CD4-positive, alpha-beta memory T cell (primary cell): Measurements from ENCODE around the gene ZNF57. TPM values are rescaled to one million over a fixed set of nuclear protein-coding genes. Genes with fewer than 3 reads are reported as not detected.
A peak's percentile ranks its signal among the peaks of the same experiment; 100 is the strongest.
"Not testable (repeated sequence)": the region's sequence is repeated elsewhere in the genome, so short reads cannot be mapped to it uniquely, and the experiment has no call there.

Experiments used
- CTCF ChIA-PET: fragments of 350-600 bp; sonication (Branson Sonifier 250); formaldehyde crosslinking; loops from one replicate; lab custom pipeline; 2021; ENCODE audit warnings: inconsistent platforms; ENCODE audit not compliant: partially characterized antibody; lab: Charles Lee
- POLR2A ChIA-PET: fragments of 350-600 bp; sonication (Branson Sonifier 250); formaldehyde crosslinking; loops from one replicate; lab custom pipeline; 2021; ENCODE audit not compliant: partially characterized antibody; lab: Charles Lee
- DNase-seq, 5 donors: peaks; one replicate each; pipeline versions ENCODE4 v3.0.0 to v3.0.0-alpha.2; 2020 to 2022; ENCODE audit warnings: mixed read lengths in 1 of 5
- H3K27ac ChIP-seq: one replicate; pipeline ENCODE4 v1.7.0; 2013; ENCODE audit warnings: low read depth, low read length
- H3K27me3 ChIP-seq: 2 replicates; pipeline ENCODE4 v1.7.0; 2013; ENCODE audit warnings: mild to moderate bottlenecking, low read length, moderate library complexity; ENCODE audit not compliant: insufficient read depth
- H3K36me3 ChIP-seq: 2 replicates; pipeline ENCODE4 v1.7.0; 2013; ENCODE audit warnings: mild to moderate bottlenecking, low read length, moderate library complexity; ENCODE audit not compliant: insufficient read depth
- H3K4me1 ChIP-seq: 2 replicates; pipeline ENCODE4 v1.7.0; 2013; ENCODE audit warnings: mild to moderate bottlenecking, low read length, moderate library complexity; ENCODE audit not compliant: insufficient read depth
- H3K4me3 ChIP-seq, 2 donors: one replicate each; pipeline ENCODE4 v1.7.0; 2013; ENCODE audit warnings: low read length in 2 of 2, mild to moderate bottlenecking in 1 of 2
- H3K9me3 ChIP-seq, 2 donors: one replicate each; pipeline ENCODE4 v1.7.0; 2013; ENCODE audit warnings: low read length in 2 of 2, control low read depth in 1 of 2; ENCODE audit not compliant: control insufficient read depth in 1 of 2
- H3K27ac Mint-ChIP-seq, 7 donors: one replicate each; pipeline ENCODE4 v1.8.0; 2020 to 2021; ENCODE audit warnings: mixed read lengths in 7 of 7, mild to moderate bottlenecking in 6 of 7, inconsistent platforms in 3 of 7, moderate library complexity in 3 of 7
- H3K27me3 Mint-ChIP-seq, 2 donors: one replicate each; pipeline ENCODE4 v1.8.0; 2020 to 2021; ENCODE audit warnings: mixed read lengths in 2 of 2
- H3K36me3 Mint-ChIP-seq, 2 donors: one replicate each; pipeline ENCODE4 v1.8.0; 2020 to 2021; ENCODE audit warnings: mixed read lengths in 2 of 2, inconsistent platforms in 1 of 2, mild to moderate bottlenecking in 1 of 2
- H3K4me1 Mint-ChIP-seq, 4 donors: one replicate each; pipeline ENCODE4 v1.8.0; 2020 to 2021; ENCODE audit warnings: mixed read lengths in 4 of 4, mild to moderate bottlenecking in 1 of 4
- H3K4me3 Mint-ChIP-seq, 8 donors: one replicate each; pipeline ENCODE4 v1.8.0; 2020 to 2021; ENCODE audit warnings: mixed read lengths in 8 of 8, mild to moderate bottlenecking in 7 of 8, moderate library complexity in 6 of 8, inconsistent platforms in 3 of 8
- H3K9me3 Mint-ChIP-seq, 8 donors: one replicate each; pipeline ENCODE4 v1.8.0; 2020 to 2021; ENCODE audit warnings: mixed read lengths in 8 of 8, mild to moderate bottlenecking in 5 of 8, inconsistent platforms in 3 of 8, moderate library complexity in 1 of 8
- intact Hi-C: fragments of 100-400 bp; cut with micrococcal nuclease; formaldehyde crosslinking; loops from one replicate; pipeline ENCODE4 v1.15.1; 2023
- polyA plus RNA-seq, 2 donors: library from polyadenylated mRNA; unstranded; fragments of 300-500 nt; fragmentation: Illumina TruSeq; gene quantifications; one replicate each; pipeline ENCODE4 v1.2.3, GENCODE V29; 2021
- total RNA-seq, 2 experiments: library from RNA; stranded (reverse); gene quantifications; one replicate each; pipeline ENCODE4 v1.2.3, GENCODE V29; 2021

ZNF57 gene
- total and polyA plus RNA-seq, 4 experiments from 2014 or later: 2.1 to 4.7 (median 4.2) TPM

DNA sequence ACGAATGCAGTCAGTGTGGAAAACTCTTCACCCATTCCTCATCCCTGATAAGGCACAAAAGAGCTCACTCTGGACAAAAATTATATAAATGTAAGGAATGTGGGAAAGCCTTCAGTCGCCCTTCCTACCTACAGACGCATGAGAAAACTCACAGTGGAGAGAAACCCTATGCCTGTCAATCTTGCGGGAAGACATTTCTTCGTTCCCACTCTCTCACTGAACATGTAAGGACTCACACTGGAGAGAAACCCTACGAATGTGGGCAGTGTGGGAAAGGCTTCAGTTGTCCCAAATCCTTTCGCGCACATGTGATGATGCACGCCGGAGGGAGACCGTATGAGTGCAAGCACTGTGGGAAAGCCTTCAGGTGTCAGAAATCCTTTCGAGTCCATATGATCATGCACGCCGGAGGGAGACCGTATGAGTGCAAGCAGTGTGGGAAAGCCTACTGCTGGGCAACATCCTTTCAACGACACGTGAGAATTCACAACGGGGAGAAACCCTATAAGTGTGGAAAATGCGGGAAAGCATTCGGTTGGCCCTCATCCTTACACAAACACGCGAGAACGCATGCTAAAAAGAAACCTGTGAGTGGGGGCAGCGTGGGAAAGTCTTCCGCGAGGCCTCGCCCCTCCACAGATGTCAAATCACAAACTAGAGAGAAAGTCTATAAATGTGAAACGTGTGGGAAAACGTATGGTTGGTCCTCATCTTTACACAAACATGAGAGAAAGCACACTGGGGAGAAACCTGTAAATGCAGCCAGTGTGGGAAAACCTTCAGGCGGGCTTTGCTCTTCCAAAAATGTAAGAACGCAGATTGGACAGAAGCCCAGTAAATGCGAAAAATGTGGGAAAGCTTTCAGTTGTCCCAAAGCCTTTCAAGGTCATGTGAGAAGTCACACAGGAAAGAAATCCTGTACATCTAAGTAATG lies 23.1 kb upstream of the ZNF57 start:
- intact Hi-C loops: no loop called here
- Histone ChIP-seq H3K9me3 (peaks cover 5 to 8% of the 10 kb centered on the region in 2 donors), H3K36me3 (no peaks in the 10 kb centered on the region), H3K4me3 (no peak overlapping the region), H3K27me3 (no peaks in the 10 kb centered on the region), H3K4me1 (no peaks in the 10 kb centered on the region), H3K27ac (no peak overlapping the region)
- Mint-ChIP-seq H3K4me1 (no peaks in the 10 kb centered on the region), H3K9me3 (peaks cover 0 to 40% (median 21%) of the 10 kb centered on the region in 8 donors), H3K36me3 (no peaks in the 10 kb centered on the region), H3K27me3 (no peaks in the 10 kb centered on the region), H3K4me3 (no peak overlapping the region), H3K27ac (no peak overlapping the region)
- no peak for DNase-seq
- ChIA-PET POLR2A (no interaction called here), CTCF (interaction anchor here (0.8 kb wide), 1 partner anchor 10 kb away, joined by 3 read pairs; no protein-coding TSS in a partner anchor)

DNA sequence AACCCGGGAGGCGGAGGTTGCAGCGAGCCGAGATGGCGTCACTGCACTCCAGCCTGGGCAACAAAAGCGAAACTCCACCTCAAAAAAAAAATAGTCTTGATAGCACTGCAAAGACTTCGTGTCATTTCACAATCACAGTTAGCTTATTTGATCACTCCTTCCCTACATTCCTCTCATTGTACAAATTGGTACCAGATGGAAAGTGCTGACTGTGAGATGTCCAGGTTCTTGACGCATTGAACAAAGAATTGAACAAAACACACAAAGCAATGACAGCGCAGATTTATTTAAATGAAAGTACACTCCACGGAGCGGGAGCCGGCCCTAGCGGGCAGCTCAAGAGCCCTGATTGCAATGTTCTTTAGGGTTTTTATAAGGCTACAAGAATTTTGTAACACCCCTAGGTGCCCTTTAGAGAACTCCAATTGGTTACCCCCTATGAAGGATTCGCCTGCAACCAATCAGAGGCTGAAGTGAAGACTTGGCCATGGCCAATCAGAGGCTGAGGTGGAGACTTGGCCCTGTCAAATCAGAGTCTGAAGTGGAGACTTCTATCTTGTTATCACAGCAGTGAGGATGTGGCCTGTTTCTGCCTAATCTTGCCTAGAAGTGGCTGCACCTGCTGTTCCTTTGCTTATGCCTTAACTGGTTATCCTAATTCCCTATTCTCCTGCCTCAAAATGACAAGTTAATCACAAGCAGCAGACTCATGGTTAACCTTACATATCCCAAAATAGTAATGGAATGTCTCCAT lies 16.9 kb upstream of the ZNF57 start:
- Histone ChIP-seq H3K36me3 (no peaks in the 10 kb centered on the region), H3K27ac (no peak overlapping the region), H3K27me3 (no peaks in the 10 kb centered on the region), H3K4me1 (peaks cover 4% of the 10 kb centered on the region), H3K4me3 (no peak overlapping the region), H3K9me3 (no peaks in the 10 kb centered on the region)
- H3K27ac Mint-ChIP-seq: no peak overlapping the region
- H3K27me3 Mint-ChIP-seq: peaks cover 0 to 7% of the 10 kb centered on the region in 2 donors
- intact Hi-C loops: no loop called here
- POLR2A ChIA-PET: no interaction called here
- DNase-seq: no peak
- peaks cover 0 to 13% (median 4%) of the 10 kb centered on the region in 8 donors for H3K9me3 Mint-ChIP-seq
- CTCF ChIA-PET: interaction anchor here (1.0 kb wide), 1 partner anchor 67 kb away, joined by 5 read pairs; no protein-coding TSS in a partner anchor
- peaks cover 5 to 14% (median 8%) of the 10 kb centered on the region in 4 donors for H3K4me1 Mint-ChIP-seq
- no peaks in the 10 kb centered on the region for H3K36me3 Mint-ChIP-seq
- H3K4me3 Mint-ChIP-seq: no peak overlapping the region

DNA sequence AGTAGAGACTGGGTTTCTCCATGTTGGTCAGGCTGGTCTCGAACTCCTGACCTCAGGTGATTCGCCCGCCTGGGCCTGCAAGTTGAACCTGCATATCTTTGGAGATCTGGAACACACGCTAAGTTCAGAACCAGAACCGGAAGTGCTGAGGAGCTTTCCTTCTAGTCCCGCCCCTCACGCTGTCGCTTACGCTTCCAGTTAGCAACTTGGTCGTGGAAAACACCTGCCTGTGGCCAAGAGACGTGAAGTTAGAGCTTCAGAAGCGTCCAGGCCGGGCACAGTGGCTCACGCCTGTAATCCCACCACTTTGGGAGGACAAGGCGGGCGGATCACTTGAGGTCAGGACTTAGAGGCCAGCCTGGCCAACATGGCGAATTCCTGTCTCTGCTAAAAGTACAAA lies 15.0 kb upstream of the ZNF57 start:
- H3K36me3 ChIP-seq: no peaks in the 10 kb centered on the region

DNA sequence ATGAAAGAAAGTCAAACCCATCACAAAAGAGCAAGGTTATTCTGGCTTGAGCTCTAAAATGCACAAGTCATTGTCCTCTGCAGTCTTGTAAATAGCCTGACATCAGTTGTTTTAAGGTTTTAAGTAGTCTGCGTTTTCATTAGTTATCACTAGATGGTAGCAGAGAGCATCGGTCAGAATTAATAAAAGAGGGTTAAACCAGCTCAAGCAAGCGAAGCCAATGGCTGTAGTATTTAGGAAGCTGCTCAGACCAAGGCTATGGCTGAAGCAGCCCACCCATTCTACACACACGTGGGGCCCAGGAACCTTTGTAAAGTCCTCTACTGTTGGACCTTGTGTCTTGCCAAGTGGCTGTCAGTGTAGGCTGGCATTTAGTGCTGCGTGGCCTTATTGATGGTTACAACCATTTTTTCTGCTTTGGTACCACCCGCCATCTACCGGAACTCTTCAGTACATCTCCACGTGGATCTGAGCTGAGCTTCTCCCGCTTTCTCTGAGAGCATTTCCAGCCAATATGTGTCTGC lies 13.3 kb upstream of the ZNF57 start:
- H3K4me1 Mint-ChIP-seq: peaks cover 7 to 17% (median 9%) of the 10 kb centered on the region in 4 donors
- peak in 4 of 5 donors; percentile 20 to 38 (median 27) for DNase-seq
- Histone ChIP-seq H3K9me3 (no peaks in the 10 kb centered on the region), H3K27ac (no peak overlapping the region), H3K4me3 (no peak overlapping the region), H3K27me3 (no peaks in the 10 kb centered on the region), H3K4me1 (peaks cover 4% of the 10 kb centered on the region), H3K36me3 (no peaks in the 10 kb centered on the region)
- H3K27ac Mint-ChIP-seq: peak overlapping the region in 4 of 7 donors; percentile 2 to 38 (median 32)
- H3K27me3 Mint-ChIP-seq: peaks cover 0 to 7% of the 10 kb centered on the region in 2 donors
- peaks cover 0 to 2% (median 0%) of the 10 kb centered on the region in 8 donors for H3K9me3 Mint-ChIP-seq
- ChIA-PET CTCF (interaction anchor here (0.5 to 4.0 kb wide), 13 partner anchors 10 to 922 kb away, joined by 3 to 20 read pairs (median 4); partner anchors contain the start of gene ZNF57), POLR2A (interaction anchor here (1.0 to 2.2 kb wide), 3 partner anchors 64 to 174 kb away, joined by 3 to 5 read pairs (median 4); no protein-coding TSS in a partner anchor)
- H3K4me3 Mint-ChIP-seq: no peak overlapping the region
- H3K36me3 Mint-ChIP-seq: no peaks in the 10 kb centered on the region
- intact Hi-C loops: loop anchor here (1.0 to 2.0 kb wide), 2 partner anchors 63 to 217 kb away; no protein-coding TSS in a partner anchor

More for the DNA sequence above, 15.0 kb upstream of the ZNF57 start:
- Histone ChIP-seq H3K27ac (no peak overlapping the region), H3K27me3 (no peaks in the 10 kb centered on the region), H3K4me1 (peaks cover 4% of the 10 kb centered on the region), H3K4me3 (no peak overlapping the region), H3K9me3 (no peaks in the 10 kb centered on the region)
- Mint-ChIP-seq H3K9me3 (peaks cover 0 to 2% (median 0%) of the 10 kb centered on the region in 8 donors), H3K27ac (no peak overlapping the region), H3K4me1 (peaks cover 5 to 17% (median 9%) of the 10 kb centered on the region in 4 donors), H3K27me3 (peaks cover 0 to 7% of the 10 kb centered on the region in 2 donors), H3K4me3 (no peak overlapping the region), H3K36me3 (no peaks in the 10 kb centered on the region)
- no peak for DNase-seq
- intact Hi-C loops: loop anchor here (2.0 kb wide), 1 partner anchor 65 kb away; no protein-coding TSS in a partner anchor
- ChIA-PET POLR2A (no interaction called here), CTCF (interaction anchor here (0.9 kb wide), 1 partner anchor 218 kb away, joined by 3 read pairs; no protein-coding TSS in a partner anchor)

DNA sequence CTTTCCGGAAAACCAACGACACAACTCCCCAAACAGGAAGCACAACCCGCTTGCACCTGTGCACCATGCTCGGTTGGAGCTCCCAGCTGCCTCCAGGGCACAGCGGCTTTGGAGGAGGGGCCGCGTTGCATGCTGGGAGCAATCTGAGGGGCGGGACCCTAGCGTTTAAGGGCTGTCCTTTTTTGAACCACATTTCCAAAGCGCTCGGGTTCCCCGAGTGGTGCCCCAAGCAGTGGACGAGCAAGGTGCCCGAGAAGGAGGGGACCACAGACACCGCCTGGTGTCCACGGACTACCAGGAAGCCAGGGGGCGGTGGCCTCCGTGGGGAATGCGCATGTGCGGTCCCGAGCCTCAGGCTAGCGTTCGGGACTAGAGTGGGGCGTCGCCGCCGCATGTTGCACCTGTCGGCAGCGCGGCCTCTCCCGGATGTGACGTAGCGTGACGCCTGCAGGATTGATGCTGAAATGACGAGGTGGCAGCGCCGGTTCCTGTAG lies 11.9 kb upstream of the ZNF57 start:
- peak; percentile 52 to 85 (median 70) for DNase-seq
- Histone ChIP-seq H3K36me3 (no peaks in the 10 kb centered on the region), H3K4me3 (no peak overlapping the region), H3K27me3 (no peaks in the 10 kb centered on the region), H3K9me3 (no peaks in the 10 kb centered on the region), H3K4me1 (peaks cover 4% of the 10 kb centered on the region), H3K27ac (peak overlapping the region; percentile 21)
- Mint-ChIP-seq H3K4me3 (peak overlapping the region in 7 of 8 donors; percentile 28 to 73 (median 46)), H3K4me1 (peaks cover 7 to 17% (median 9%) of the 10 kb centered on the region in 4 donors), H3K27me3 (peaks cover 0 to 6% of the 10 kb centered on the region in 2 donors), H3K27ac (peak overlapping the region; percentile 35 to 95 (median 68)), H3K9me3 (peaks cover 0 to 2% (median 0%) of the 10 kb centered on the region in 8 donors), H3K36me3 (no peaks in the 10 kb centered on the region)
- CTCF ChIA-PET: interaction anchor here (0.6 to 4.0 kb wide), 4 partner anchors 10 to 241 kb away, joined by 3 to 20 read pairs (median 4); partner anchors contain the start of gene ZNF57
- intact Hi-C loops: no loop called here
- POLR2A ChIA-PET: interaction anchor here (1.5 to 2.2 kb wide), 2 partner anchors 12 to 147 kb away, joined by 5 read pairs; partner anchors contain the start of gene ZNF57

GRCh38 chr19:2890531-2890930 lies 10.2 kb upstream of the ZNF57 start:
- peak overlapping the region in 1 of 7 donors; percentile 48 for H3K27ac Mint-ChIP-seq
- H3K4me3 Mint-ChIP-seq: peak overlapping the region in 1 of 8 donors; percentile 12
- H3K4me1 ChIP-seq, H3K4me3 ChIP-seq, H3K36me3 Mint-ChIP-seq, H3K9me3 ChIP-seq, intact Hi-C loops, H3K27me3 ChIP-seq, CTCF ChIA-PET, H3K27ac ChIP-seq, DNase-seq, H3K27me3 Mint-ChIP-seq, H3K9me3 Mint-ChIP-seq, H3K36me3 ChIP-seq, POLR2A ChIA-PET: not testable (repeated sequence)
- H3K4me1 Mint-ChIP-seq: peaks cover 7 to 17% (median 9%) of the 10 kb centered on the region in 4 donors
